ENCODE measurements around the gene FCRLA. TPM values are rescaled to one million over a fixed set of nuclear protein-coding genes. Genes with fewer than 3 reads are reported as not detected.
"Not testable (repeated sequence)": the region's sequence is repeated elsewhere in the genome, so short reads cannot be mapped to it uniquely, and the experiment has no call there.

The FCRLA gene
- total RNA-seq, 1 experiment from 2014 or later, result 0.15 TPM

GRCh38 chr1:161693020-161693712, 13.9 kb upstream of the FCRLA start:
- BruUV-seq (replicated peaks); POLR2A ChIA-PET; H3K27ac ChIP-seq (ENCODE audit: low read length); in situ Hi-C loops (cut with HindIII; ENCODE audit: low pct_unique_long_range_greater_than_20kb, low sequenced_read_pairs); H3K9me3 ChIP-seq (ENCODE audit: control insufficient read depth, insufficient read depth, low read depth, low read length); CTCF ChIA-PET; DNase-seq (ENCODE audit: low read depth, low spot score); H3K4me1 ChIP-seq (ENCODE audit: control insufficient read depth, insufficient read depth, low read length); H3K36me3 ChIP-seq (ENCODE audit: control insufficient read depth, insufficient read depth, low read length); H3K27me3 ChIP-seq (ENCODE audit: control insufficient read depth, insufficient read depth, low read length); intact Hi-C loops (cut with micrococcal nuclease; ENCODE audit: unreplicated experiment); H3K4me3 ChIP-seq (ENCODE audit: low read depth in 2 of 2, low read length in 2 of 2); ATAC-seq: not testable (repeated sequence)

DNA sequence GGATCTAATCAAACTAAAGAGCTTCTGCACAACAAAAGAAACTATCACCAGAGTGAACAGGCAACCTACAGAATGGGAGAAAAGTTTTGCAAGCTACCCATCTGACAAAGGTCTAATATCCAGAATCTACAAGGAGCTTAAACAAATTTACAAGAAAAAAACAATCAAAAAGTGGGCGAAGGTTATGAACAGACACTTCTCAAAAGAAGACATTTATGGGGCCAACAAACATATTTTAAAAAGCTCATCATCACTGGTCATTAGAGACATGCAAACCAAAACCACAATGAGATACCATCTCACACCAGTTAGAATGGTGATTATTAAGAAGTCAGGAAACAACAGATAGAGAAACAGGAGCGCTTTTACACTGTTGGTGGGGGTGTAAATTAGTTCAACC, 8.7 kb upstream of the FCRLA start:
- H3K9me3 ChIP-seq (ENCODE audit: control insufficient read depth, insufficient read depth, low read depth, low read length); H3K4me3 ChIP-seq (ENCODE audit: low read depth in 2 of 2, low read length in 2 of 2); BruUV-seq (replicated peaks); intact Hi-C loops (cut with micrococcal nuclease; ENCODE audit: unreplicated experiment); POLR2A ChIA-PET; H3K27ac ChIP-seq (ENCODE audit: low read length); CTCF ChIA-PET; H3K4me1 ChIP-seq (ENCODE audit: control insufficient read depth, insufficient read depth, low read length); in situ Hi-C loops (cut with HindIII; ENCODE audit: low pct_unique_long_range_greater_than_20kb, low sequenced_read_pairs); H3K27me3 ChIP-seq (ENCODE audit: control insufficient read depth, insufficient read depth, low read length); DNase-seq (ENCODE audit: low read depth, low spot score); ATAC-seq; H3K36me3 ChIP-seq (ENCODE audit: control insufficient read depth, insufficient read depth, low read length): not testable (repeated sequence)

- POLR2A ChIA-PET, result no interaction called here
- Histone ChIP-seq H3K36me3 (ENCODE audit: control insufficient read depth, insufficient read depth, low read length) (no peaks in the 10 kb centered on the region), H3K9me3 (ENCODE audit: control insufficient read depth, insufficient read depth, low read depth, low read length) (no peaks in the 10 kb centered on the region), H3K4me3 (ENCODE audit: low read depth in 2 of 2, low read length in 2 of 2) (no peak overlapping the region), H3K27me3 (ENCODE audit: control insufficient read depth, insufficient read depth, low read length) (peaks cover 7% of the 10 kb centered on the region; the same call in 1 of the 2 replicates), H3K4me1 (ENCODE audit: control insufficient read depth, insufficient read depth, low read length) (no peaks in the 10 kb centered on the region), H3K27ac (ENCODE audit: low read length) (no peak overlapping the region)
- intact Hi-C loops (cut with micrococcal nuclease; ENCODE audit: unreplicated experiment), result no loop called here
- TF ChIP-seq TCF7L2 (IDR thresholded peaks at IDR 0.05; ENCODE audit: low read depth, low read length) (no peak), POLR2AphosphoS5 (IDR thresholded peaks at IDR 0.05; ENCODE audit: low read depth, low read length) (no peak), SIN3A (IDR thresholded peaks at IDR 0.05; ENCODE audit: borderline replicate concordance, insufficient read depth, low read depth, low read length) (no peak), REST (IDR thresholded peaks at IDR 0.05; ENCODE audit: insufficient read depth in 1 of 2, low read depth in 2 of 2, low read length in 1 of 2) (no peak)
- TF ChIP-seq, protein P1, sequence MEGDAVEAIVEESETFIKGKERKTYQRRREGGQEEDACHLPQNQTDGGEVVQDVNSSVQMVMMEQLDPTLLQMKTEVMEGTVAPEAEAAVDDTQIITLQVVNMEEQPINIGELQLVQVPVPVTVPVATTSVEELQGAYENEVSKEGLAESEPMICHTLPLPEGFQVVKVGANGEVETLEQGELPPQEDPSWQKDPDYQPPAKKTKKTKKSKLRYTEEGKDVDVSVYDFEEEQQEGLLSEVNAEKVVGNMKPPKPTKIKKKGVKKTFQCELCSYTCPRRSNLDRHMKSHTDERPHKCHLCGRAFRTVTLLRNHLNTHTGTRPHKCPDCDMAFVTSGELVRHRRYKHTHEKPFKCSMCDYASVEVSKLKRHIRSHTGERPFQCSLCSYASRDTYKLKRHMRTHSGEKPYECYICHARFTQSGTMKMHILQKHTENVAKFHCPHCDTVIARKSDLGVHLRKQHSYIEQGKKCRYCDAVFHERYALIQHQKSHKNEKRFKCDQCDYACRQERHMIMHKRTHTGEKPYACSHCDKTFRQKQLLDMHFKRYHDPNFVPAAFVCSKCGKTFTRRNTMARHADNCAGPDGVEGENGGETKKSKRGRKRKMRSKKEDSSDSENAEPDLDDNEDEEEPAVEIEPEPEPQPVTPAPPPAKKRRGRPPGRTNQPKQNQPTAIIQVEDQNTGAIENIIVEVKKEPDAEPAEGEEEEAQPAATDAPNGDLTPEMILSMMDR (IDR thresholded peaks at IDR 0.05), result no peak
- ATAC-seq, result no peak
- in situ Hi-C loops (cut with HindIII; ENCODE audit: low pct_unique_long_range_greater_than_20kb, low sequenced_read_pairs), result no loop called here
- BruUV-seq (replicated peaks), result no TSS peak
- DNase-seq (ENCODE audit: low read depth, low spot score), result no peak
- CTCF ChIA-PET, result no interaction called here
These were observed 4.8 kb upstream of the FCRLA start for GRCh38 chr1:161702250-161702649.

Data from Panc1 (cell line).